CD4-positive, alpha-beta T cell treated with Interleukin-6 for 4 hours (primary cell): ENCODE data around the gene OSBPL6.
"Not testable (repeated sequence)": the region's sequence is repeated elsewhere in the genome, so short reads cannot be mapped to it uniquely, and the experiment has no call there.

Source experiments
- DNase-seq: peaks from one replicate; pipeline ENCODE4 v3.0.0-alpha.2; 2020; ENCODE audit warnings: mixed read lengths

Gene OSBPL6

DNA sequence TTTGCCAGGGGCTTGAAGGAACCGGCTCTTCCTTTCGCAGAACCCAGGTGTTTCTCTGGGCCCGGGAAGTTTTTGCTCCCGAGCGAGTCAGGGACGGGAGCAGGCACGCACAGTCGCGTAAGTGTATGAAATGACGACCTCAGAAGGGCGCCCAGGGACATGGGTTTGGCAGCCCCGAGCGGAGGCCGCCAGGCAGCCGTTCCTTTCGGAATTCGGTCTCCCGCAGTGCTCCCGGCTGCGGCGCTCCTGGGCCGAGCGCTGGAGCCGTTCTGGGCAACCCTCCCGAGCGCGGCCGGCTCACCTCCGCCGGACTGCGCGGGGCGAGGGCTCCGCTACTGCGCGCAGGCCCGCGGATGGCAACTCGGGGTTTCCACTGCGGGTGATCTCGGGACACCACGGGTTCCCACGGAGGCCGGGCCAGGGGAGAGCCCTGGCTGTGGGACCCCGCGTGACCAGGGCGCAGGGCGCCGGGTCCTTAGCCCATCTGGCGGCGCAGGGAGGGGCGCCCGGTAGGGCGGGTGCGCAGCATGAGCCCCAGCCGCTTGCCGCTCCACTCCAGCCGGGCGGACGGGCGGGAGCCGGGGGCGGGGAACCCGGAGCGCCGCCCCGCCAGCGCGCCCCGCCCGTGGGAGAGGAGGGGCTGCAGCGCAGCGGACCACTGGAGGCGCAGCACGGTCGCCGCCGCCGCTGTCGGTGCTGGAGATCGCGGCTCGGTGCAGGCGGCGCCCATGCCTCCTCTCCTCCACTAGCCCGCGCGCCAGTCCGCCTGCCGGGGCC is at the start of gene OSBPL6:
Gene OSBPL6 (plus strand): TSS at position 690 of the 777 bp plus-strand sequence. CDS start 111,673 bp downstream, outside the sequence.
- peak; percentile 64 for DNase-seq

- DNase-seq, result no peak
These were observed 42.3 kb upstream of the OSBPL6 start for GRCh38 chr2:178152033-178152432.

GRCh38 chr2:178152542-178152941 is 41.8 kb upstream of the OSBPL6 start:
- no peak for DNase-seq

DNA sequence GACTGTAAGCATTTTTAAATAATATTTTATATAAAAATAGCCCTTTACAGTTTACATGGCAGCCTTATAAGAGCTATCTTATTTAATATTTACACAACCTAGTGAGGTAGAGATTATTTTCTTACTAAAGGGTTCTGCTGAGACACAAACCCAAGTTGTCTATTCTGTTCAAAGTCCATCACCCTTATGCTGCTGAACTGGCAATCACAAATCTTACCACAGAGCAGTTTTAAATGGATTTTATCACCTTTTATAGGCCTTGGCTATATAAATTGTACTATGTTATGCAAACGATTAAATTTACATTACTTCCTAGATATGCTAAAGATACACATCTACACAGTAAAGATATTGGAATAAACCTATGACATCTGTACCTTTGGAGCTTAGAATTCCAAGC is 41.3 kb upstream of the OSBPL6 start:
- DNase-seq, result no peak

DNA sequence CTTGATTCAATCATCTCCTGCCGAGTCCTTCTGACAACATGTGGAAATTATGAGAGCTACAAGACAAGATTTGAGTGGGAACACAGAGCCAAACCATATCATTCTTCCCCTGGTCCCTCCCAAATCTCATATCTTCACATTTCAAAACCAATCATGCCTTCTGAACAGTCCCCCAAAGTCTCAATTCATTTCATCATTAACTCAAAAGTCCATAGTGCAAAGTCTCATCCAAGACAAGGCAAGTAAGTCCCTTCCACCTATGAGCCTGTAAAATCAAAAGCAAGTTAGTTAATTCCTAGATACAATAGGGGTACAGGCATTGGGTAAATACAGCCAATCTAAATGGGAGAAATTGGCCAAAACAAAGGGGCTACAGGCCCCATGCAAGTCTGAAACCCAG is 40.4 kb upstream of the OSBPL6 start:
- not testable (repeated sequence) for DNase-seq

DNA sequence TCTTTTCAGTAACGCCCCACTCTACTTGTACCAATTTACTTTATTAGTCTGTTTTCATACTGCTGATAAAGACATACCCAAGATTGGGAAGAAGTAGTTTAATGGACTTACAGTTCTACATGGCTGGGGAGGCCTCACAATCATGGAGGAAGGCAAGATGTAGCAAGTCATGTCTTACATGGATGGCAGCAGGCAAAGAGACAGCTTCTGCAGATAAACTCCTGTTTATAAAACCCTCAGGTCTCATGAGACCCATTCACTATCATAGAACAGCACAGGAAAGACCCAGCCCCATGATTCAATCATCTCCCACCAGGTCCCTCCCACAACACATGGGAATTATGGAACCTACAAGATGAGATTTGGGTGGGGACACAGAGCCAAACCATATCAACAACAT is 38.8 kb upstream of the OSBPL6 start:
- no peak for DNase-seq

DNA sequence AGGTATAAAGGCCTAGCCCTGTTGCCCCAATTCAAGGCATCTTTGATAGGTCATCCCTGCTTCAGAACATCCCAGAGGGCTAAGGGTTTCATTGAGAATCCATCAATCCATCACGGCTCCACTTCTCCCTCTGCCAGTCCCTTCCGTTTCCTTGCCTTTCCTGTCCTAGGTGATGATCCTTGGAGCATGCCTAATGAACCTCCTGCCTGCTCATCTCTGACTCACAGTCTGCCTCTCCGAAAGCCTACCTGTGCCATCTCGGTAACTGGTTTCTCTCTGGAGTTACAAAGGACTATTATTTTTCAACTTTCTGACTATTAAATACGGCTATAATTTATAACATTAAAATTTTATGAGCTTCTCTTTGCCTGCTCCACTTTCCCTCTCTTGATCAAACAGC is 36.7 kb upstream of the OSBPL6 start:
- DNase-seq, result no peak

DNA sequence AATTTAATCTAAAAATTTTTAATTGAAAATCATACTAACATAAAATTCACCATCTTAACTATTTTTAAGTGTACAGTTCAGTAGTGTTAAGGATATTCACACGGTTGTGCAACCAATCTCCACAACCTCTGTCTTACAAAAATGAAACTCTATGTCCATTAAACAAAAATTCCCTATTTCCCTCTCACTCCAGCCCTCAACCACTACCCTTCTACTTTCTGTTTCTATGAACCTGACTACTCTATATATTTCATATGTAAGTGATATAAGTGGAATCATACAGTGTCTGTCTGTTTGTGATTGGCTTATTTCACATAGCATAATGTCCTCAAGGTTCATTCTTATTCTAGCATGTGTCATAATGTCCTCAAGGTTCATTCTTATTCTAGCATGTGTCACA is 34.3 kb upstream of the OSBPL6 start:
- no peak for DNase-seq

DNA sequence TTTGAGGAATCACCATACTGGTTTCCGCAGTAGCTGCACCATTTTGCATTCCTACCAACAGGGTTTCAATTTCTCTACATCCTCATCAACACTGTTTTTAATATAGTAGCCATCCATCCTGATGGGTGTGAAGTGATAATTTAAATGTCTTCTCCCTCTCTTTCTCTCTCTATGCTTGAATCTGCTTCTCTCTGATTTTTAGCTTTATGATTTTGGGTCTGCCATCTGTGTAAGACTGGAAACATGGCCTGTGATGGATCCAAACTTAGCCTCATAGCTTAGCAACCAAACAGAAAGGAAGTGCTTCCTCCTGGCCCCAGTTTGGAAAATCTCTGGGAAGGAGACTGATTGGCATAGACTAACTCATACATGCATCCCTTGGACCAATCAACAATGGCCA is 33.7 kb upstream of the OSBPL6 start:
- DNase-seq, result no peak

GRCh38 chr2:178163395-178163794 is 30.9 kb upstream of the OSBPL6 start:
- no peak for DNase-seq

DNA sequence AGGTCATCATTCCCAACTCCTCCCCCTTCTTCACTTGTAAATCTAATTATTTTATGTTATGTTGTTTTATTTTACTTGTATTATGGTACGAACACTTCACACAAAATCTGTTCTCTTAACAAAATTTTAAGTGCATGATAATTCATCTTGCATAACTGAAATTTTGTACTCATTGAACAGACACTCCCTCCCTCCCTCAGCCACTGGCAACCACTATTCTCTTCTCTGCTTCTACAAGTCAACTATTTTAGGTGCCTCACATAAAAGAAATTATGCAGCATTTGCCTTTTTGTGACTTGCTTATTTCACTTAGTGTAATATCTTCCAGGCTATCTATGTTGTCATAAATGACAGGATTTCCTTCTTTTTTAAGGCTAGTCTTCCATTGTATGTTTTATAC is 30.4 kb upstream of the OSBPL6 start:
- DNase-seq, result no peak

DNA sequence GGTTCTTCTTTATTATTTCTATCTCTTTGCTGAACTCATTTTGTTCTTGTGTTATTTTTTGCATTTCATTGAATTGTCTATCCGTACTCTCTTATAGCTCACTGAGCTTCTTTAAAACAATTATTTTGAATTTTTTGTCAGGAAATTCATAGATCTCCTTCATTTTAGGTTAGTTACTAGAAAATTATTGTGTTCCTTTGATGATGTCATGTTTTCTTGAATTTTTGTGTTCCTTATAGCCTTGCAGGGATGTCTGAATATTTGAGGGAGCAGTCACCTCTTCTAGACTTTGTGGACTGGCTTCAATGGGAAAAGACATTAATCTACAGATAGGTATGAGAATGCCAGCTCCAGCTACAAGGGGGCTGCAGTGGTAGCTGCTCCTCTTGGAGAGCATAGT is 20.7 kb upstream of the OSBPL6 start:
- no peak for DNase-seq

- DNase-seq, result no peak
These were observed 17.1 kb upstream of the OSBPL6 start for GRCh38 chr2:178177066-178177679.

DNA sequence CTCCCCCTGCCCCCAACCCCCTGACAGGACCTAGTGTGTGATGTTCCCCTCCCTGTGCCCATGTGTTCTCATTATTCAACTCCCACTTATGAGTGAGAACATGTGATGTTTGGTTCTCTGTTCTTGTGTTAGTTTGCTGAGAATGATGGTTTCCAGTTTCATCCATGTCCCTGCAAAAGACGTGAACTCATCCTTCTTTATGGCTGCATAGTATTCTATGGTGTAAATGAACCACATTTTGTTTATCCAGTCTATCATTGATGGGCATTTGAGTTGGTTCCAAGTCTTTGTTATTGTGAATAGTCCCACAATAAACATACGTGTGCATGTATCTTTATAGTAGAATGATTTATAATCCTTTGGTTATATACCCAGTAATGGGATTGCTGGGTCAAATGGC is 13.7 kb upstream of the OSBPL6 start:
- not testable (repeated sequence) for DNase-seq

DNA sequence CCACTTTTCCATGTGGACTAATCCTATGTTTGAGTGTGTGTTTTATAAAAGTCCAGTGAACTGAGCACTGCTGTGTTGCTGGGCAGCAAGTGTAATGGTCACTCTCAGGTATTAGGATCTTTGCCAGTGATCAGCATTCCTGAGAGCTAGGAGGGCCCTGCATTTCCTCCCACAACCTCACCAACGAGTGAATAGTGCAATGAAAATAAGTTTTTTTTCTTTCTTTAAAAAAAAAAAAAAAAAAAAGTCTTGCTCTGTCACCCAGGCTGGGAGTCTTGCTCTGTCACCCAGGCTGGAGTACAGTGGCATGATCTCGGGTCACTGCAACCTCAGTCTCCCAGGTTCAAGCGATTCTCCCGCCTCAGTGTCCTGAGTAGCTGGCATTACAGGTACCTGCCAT is 6.5 kb upstream of the OSBPL6 start:
- no peak for DNase-seq

DNA sequence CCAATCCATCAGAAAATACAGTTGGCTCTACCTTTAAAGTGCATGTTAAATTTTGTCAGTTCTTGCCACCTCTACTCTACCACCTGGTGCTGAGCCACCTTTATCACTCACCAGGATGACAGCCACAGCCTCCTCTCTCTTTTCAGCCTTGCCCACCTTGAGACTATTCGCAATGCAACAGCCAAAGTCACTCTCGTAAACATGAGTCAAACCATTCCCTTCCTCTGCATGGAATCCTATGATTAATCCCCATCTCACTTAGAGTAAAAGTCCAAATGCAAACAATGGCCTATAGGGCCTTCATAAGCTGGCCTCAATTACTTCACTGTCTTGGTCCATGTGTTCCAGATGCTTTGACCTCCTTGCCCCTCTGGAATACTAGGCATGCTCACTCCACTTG is 5.8 kb upstream of the OSBPL6 start:
- DNase-seq, result no peak

DNA sequence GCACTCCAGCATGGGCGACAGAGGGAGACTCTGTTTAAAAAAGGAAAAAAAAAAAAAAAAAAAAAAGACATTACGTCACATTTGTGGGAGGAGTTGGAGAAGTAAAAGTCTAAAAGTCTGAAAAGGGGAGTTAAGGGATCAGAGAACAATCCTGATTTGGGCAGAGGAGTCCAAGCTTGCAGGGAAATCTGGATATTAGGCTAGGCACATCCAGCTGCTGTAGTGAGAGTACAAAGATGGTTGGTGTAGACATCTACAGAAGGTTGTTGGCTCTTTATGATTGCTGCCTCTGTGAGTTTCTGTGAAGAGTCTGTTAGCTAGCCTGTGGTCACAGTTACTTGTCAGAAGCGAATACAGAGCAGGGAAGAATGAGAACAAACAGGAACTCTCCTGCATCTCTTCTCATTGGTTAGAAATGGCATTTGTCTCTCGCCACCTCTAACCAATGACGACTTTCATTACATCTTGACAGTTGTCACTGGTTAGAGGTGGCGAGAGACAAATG is 3.3 kb upstream of the OSBPL6 start:
- no peak for DNase-seq

GRCh38 chr2:178191511-178191910 is 2.8 kb upstream of the OSBPL6 start:
- DNase-seq, result no peak

- no peak for DNase-seq
These were observed 853 bp upstream of the OSBPL6 start for GRCh38 chr2:178193496-178193822.

DNA sequence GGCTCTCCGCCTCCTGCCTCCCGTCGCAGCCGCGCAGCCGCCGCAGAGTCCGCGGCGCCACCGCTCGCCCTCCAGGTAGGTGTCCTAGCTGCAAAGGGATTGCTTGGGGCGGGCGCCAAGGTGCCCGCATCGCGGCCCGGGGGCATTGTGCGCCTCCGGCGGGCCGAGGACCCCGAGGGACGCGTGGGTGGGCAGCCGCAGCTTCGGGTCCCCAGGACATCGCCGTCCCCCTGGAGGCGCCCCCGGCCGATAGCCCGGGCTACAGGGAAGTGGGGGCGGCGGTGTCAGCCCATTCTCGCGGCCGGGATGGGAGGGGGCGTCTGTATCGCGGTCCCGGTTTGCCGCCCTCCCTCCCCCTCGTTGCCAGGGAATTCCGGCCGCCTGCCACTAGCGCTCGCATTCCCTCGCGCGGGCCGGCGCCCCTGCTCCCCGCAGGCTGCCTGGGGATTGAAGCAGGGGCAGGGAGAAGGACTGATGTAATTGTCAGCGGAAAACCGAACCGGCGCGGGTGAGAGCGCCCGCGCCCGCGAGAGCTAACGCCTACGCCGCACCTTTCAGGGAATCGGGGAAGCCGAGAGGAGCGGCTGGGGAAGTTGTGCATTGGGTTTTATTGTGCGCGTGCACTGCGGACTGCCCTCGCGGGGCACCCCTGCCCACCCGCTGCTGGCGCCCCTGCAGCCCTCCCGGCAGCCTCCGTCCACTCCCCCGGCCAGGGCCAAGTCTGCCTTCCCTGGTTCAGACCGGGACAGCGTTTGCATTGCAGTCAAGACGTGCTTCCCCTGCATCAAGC is 483 bp downstream of the OSBPL6 start:
- DNase-seq, result peak; percentile 5

DNA sequence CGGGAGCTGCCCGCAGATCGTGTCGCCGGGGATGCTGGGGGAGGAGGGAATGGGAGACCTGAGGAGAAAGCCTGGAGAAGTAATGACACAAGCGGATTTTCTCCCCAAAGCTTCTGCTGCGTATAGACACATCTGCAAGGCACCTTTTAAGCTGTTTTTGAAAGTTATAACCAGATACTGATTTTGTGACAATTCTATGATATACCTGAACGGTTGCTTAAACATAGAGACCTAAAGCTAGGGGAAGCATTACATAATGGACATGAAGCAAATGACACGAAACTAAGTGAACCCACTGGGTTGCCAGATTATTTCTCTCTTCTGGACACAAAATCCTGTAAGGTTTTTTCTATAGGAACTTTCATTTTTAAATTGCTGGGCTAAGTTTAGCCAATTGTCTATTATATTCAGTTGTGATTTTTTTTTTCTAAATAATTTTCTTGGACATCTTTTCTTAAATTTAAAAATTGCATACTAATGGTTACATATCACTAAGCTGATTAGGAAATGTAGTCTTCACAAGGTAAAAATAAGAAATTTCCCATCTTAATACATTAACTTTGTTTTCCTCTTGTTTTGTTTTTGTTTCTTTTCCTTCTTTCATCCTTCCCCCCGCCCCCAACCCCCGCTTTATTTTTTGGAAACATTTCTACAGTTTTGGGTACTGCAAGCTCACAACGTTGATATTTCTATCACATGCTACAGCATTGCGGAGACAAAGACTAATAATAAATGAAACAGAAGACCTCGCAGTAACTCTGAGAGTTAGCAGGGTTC is 1.3 kb downstream of the OSBPL6 start:
- no peak for DNase-seq

DNA sequence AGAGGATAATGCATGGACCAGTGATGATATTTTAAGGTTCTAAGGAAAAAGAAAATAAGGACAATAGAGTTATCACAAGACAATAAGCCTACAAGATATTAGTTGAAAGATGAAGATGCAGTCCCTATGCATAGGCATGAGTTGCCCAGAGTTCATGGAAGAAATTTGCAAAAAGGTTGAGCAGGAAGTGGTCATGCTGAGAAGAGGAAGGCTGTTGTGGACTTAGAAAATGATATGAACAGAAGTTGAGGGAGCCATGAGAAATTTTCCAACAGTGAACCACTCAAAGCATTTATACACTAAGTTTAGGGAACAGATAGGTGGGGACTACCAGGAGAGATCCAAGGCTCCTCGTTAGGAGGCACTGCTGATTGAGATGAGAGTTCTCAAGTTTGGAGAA is 3.5 kb downstream of the OSBPL6 start:
- no peak for DNase-seq

GRCh38 chr2:178198441-178198840 is 4.1 kb downstream of the OSBPL6 start:
- not testable (repeated sequence) for DNase-seq
